Mucosa of descending colon (tissue), 3 donors: ENCODE measurements around the gene PAMR1. TPM values are rescaled to one million over a fixed set of nuclear protein-coding genes. Genes with fewer than 3 reads are reported as not detected.

Experiments
- ATAC-seq: fragments of 200-7000 bp; cut with Tn5 transposase; one replicate; pipeline ENCODE4 v1.9.1; 2020; ENCODE audit warnings: mild to moderate bottlenecking, moderate library complexity
- DNase-seq, 3 donors: peaks; one replicate each; pipeline ENCODE4 v3.0.0-alpha.2; 2020
- H3K36me3 ChIP-seq: fragments of 200-600 bp; one replicate; pipeline ENCODE4 v1.8.0; 2021; ENCODE audit warnings: low read depth, mild to moderate bottlenecking
- H3K4me1 ChIP-seq: fragments of 200-600 bp; one replicate; pipeline ENCODE4 v1.8.0; 2021; ENCODE audit warnings: low read depth, mild to moderate bottlenecking
- H3K4me3 ChIP-seq: fragments of 200-600 bp; one replicate; pipeline ENCODE4 v1.8.0; 2021; ENCODE audit warnings: mild to moderate bottlenecking
- H3K9me3 ChIP-seq: fragments of 200-600 bp; one replicate; pipeline ENCODE4 v1.8.0; 2021; ENCODE audit warnings: mild to moderate bottlenecking
- intact Hi-C, 2 donors: fragments of 100-400 bp; cut with DNase I in 1 of 2; cut with micrococcal nuclease in 1 of 2; formaldehyde crosslinking; loops; one replicate each; pipeline versions ENCODE4 v1.11.0 to v1.11.1; 2022; cut with DNase I, micrococcal nuclease
- total RNA-seq, 3 donors: library from RNA; stranded (reverse); fragmentation: NEBNext Ultra II Directional in 2 of 3; extraction: Animal tissue kit (Norgen Biotek cat#: 25700) in 2 of 3; gene quantifications; one replicate each; pipeline versions ENCODE4 v1.2.1 to v1.2.4, GENCODE V29; 2021 to 2023
- TF ChIP-seq, protein P1 (sequence below): fragments of 200-600 bp; IDR thresholded peaks from one replicate; pipeline ENCODE4 v1.8.0; 2022; ENCODE audit warnings: antibody characterized with exemption, mild to moderate bottlenecking
- donor health status: DM: no; HTN: no; CAD: no; lungs with moderate emphysema.
- donor health status: DM: no; HTN: no; CAD: no.
- donor health status: DM: no; HTN: yes; CAD: no.

PAMR1 gene
- total RNA-seq, 3 donors from 2014 or later = 1.7 to 17.4 (median 2.3) TPM

DNA sequence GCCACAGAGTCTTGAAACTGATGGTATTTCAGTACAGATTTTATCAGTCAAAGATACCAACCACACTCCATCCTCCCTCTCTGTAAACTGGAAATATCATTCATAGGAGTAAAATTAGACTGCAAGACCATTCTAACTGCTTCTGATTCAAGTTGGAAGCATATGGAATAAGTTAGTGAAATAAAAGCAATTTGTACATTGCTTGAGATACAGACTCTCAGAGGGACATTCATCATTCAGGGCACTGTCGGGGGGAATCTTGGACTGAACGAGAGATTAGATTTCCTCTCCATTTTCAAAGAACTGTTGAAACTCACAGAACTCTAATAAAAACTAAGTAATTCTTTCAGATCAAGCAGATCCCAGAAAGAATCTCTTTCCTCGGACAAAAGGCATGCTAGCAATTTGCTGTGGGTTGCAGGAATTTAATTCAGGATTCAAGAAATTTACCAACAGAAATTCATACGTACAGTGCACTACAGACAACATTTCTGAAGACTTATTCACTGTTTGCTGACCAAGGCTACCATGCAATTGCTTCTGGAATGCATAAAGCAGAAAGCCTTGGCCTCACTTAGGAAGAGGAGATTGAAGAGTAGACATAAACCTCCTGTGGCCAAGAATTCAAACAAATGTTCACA, 34.1 kb downstream of the PAMR1 start:
- no peaks in the 10 kb centered on the region for H3K4me1 ChIP-seq
- DNase-seq (no peak), ATAC-seq (no peak)
- TF ChIP-seq, protein P1, sequence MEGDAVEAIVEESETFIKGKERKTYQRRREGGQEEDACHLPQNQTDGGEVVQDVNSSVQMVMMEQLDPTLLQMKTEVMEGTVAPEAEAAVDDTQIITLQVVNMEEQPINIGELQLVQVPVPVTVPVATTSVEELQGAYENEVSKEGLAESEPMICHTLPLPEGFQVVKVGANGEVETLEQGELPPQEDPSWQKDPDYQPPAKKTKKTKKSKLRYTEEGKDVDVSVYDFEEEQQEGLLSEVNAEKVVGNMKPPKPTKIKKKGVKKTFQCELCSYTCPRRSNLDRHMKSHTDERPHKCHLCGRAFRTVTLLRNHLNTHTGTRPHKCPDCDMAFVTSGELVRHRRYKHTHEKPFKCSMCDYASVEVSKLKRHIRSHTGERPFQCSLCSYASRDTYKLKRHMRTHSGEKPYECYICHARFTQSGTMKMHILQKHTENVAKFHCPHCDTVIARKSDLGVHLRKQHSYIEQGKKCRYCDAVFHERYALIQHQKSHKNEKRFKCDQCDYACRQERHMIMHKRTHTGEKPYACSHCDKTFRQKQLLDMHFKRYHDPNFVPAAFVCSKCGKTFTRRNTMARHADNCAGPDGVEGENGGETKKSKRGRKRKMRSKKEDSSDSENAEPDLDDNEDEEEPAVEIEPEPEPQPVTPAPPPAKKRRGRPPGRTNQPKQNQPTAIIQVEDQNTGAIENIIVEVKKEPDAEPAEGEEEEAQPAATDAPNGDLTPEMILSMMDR = no peak
- no peaks in the 10 kb centered on the region for H3K9me3 ChIP-seq
- H3K4me3 ChIP-seq = no peak overlapping the region
- intact Hi-C loops = no loop called here
- no peaks in the 10 kb centered on the region for H3K36me3 ChIP-seq

DNA sequence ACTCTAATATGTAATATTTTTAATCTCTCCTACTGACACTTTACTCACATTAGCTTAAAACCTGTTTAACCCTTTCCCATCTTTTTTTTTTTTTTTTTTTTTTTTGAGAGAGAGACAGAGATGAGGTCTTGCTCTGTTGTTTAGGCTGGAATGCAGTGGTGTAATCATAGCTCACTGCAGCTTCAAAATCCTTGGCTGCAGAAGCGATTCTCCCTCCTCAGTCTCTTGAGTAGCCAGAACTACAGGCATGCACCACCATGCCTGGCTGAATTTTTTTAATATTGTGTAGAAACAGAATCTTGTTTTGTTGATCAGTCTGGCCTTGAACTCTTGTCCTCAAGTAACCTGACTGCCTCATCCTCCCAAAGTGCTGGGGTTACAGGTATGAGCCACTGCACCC, 37.3 kb downstream of the PAMR1 start:
- H3K4me3 ChIP-seq = no peak overlapping the region
- TF ChIP-seq, protein P1 = no peak
- no peaks in the 10 kb centered on the region for H3K36me3 ChIP-seq
- intact Hi-C loops = loop anchor here in 1 of 2 donors (10.0 kb wide), 1 partner anchor 563 kb away; no protein-coding TSS in a partner anchor
- ATAC-seq (no peak), DNase-seq (no peak)
- no peaks in the 10 kb centered on the region for H3K4me1 ChIP-seq
- no peaks in the 10 kb centered on the region for H3K9me3 ChIP-seq

DNA sequence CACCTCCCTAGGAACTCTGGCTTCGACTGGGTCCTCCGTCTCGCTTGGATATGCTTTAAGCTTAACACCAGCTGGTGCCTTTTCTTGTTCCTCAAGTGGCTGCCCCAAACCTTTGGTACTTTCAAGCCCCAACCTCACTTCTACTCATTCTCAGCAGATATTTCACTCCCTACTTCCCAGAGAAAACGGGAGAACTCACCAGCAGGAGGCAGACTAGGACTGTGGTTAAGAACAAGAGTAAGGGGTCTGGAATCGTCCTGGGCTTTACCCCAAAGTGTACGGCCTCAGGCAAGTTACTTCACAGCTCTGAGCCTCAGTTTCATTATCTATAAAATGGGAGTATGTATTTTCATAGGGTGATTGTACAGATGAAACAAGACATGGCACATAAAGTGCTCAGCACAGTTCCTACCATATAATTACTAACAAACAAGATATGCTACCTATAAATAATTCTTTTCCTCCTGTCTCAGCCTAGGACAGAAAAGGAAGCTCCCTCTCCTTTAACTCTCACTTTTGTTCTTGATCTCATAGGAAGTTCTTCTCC, 37.8 kb downstream of the PAMR1 start:
- intact Hi-C loops = loop anchor here in 1 of 2 donors (10.0 kb wide), 1 partner anchor 563 kb away; no protein-coding TSS in a partner anchor
- H3K9me3 ChIP-seq = no peaks in the 10 kb centered on the region
- DNase-seq (peak in 1 of 3 donors; percentile 23), ATAC-seq (no peak)
- H3K4me1 ChIP-seq = no peaks in the 10 kb centered on the region
- H3K4me3 ChIP-seq = no peak overlapping the region
- TF ChIP-seq, protein P1 = no peak
- H3K36me3 ChIP-seq = no peaks in the 10 kb centered on the region

DNA sequence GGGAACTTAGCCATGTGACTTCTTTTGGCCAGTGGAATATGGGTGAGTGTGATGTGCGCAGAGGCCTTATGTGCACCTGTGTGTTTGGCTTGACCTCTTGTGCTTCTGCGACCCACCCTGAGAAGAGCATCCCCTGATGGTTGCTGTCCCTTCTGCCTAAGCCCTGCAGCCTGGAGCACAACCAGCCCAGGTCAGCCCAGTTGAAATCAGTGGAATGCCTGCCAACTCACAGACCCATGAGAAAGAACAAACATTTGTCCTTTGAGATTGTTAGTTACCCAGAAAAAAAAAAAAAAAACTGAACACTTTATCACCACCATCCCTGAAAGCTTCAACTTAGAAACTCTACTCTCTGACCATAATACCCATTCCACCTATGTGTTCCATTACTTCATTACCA, 38.5 kb downstream of the PAMR1 start:
- H3K4me1 ChIP-seq = no peaks in the 10 kb centered on the region
- no peak for ATAC-seq
- intact Hi-C loops = loop anchor here in 1 of 2 donors (10.0 kb wide), 1 partner anchor 562 kb away; no protein-coding TSS in a partner anchor
- TF ChIP-seq, protein P1 = no peak
- H3K4me3 ChIP-seq = no peak overlapping the region
- H3K36me3 ChIP-seq = no peaks in the 10 kb centered on the region
- no peak for DNase-seq
- no peaks in the 10 kb centered on the region for H3K9me3 ChIP-seq

DNA sequence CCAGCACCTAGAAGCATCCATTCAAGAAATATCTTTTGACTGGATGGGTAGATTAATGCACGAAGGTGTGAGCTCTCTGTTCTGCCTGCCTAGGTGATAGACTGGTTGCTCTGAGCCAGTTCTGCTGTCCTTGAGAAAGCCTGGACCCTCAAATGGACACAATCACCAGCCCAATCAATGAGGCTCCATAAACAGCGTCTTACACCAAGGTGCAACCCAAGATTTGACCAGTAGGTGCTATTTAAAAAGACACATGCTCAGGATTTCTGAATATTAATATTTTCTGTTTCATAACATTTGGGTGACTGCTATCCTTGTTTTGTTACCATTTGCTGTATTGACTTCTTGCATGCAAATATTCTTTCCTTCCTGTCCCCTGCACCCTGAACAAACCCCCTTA, 39.0 kb downstream of the PAMR1 start:
- Histone ChIP-seq H3K9me3 (no peaks in the 10 kb centered on the region), H3K36me3 (no peaks in the 10 kb centered on the region), H3K4me1 (no peaks in the 10 kb centered on the region), H3K4me3 (no peak overlapping the region)
- intact Hi-C loops = loop anchor here in 1 of 2 donors (10.0 kb wide), 1 partner anchor 562 kb away; no protein-coding TSS in a partner anchor
- TF ChIP-seq, protein P1 = no peak
- ATAC-seq = no peak
- no peak for DNase-seq
